Body of pancreas (tissue), 4 donors: ENCODE measurements around the gene GRPEL2. TPM values are rescaled to one million over a fixed set of nuclear protein-coding genes. Genes with fewer than 3 reads are reported as not detected.

Experiments
- ATAC-seq: fragments of 150-250 bp; one replicate; pipeline ENCODE4 v1.9.1; 2016
- DNase-seq, 4 donors: peaks; one replicate each; pipeline ENCODE4 v3.0.0-alpha.2; 2019
- H3K27ac ChIP-seq, 4 donors: fragments of 200-600 bp; sonication (generic); 1 replicate in 3 of 4; 2 replicates in 1 of 4; pipeline versions ENCODE4 v1.5.1 to v1.6.1; 2016 to 2019; ENCODE audit warnings: mild to moderate bottlenecking in 1 of 4, mixed read lengths in 1 of 4, moderate library complexity in 1 of 4
- H3K27me3 ChIP-seq, 2 donors: fragments of 200-600 bp; sonication (generic); one replicate each; pipeline ENCODE4 v1.6.0; 2016; ENCODE audit warnings: mild to moderate bottlenecking in 1 of 2
- H3K36me3 ChIP-seq, 2 donors: fragments of 200-600 bp; sonication (generic); replicated peaks in 1 of 2; 2 replicates each; pipeline ENCODE4 v1.5.1; 2016; ENCODE audit warnings: low read depth in 2 of 2; ENCODE audit not compliant: insufficient read depth in 1 of 2
- H3K4me1 ChIP-seq: fragments of 200-600 bp; sonication (generic); one replicate; pipeline ENCODE4 v1.6.0; 2016
- H3K4me3 ChIP-seq, 2 donors: fragments of 200-600 bp; sonication (generic); 1 replicate in 1 of 2; 2 replicates in 1 of 2; pipeline ENCODE4 v1.5.1; 2016 to 2019
- H3K9me3 ChIP-seq, 3 donors: fragments of 200-600 bp; sonication (generic); 1 replicate in 2 of 3; 2 replicates in 1 of 3; pipeline ENCODE4 v1.5.1; 2016
- CTCF ChIP-seq, 7 experiments: fragments of 450-650 bp in 4 of 7; fragments of 200-600 bp in 3 of 7; sonication (generic) in 3 of 7; IDR thresholded peaks; one replicate each; pipeline ENCODE4 v1.5.1; 2016 to 2019; ENCODE audit warnings: antibody characterized with exemption in 7 of 7
- POLR2A ChIP-seq, 3 donors: fragments of 450-650 bp; IDR thresholded peaks; one replicate each; pipeline ENCODE4 v1.6.1; 2016; ENCODE audit warnings: antibody characterized with exemption in 3 of 3, mild to moderate bottlenecking in 2 of 3
- WGBS, 2 donors: methylation state at CpG; one replicate each; pipeline ENCODE4 v1.1.5; 2017; 5-methylcytosine and 5-hydroxymethylcytosine counted together
- intact Hi-C: fragments of 100-400 bp; cut with DNase I; formaldehyde crosslinking; loops from one replicate; pipeline ENCODE4 v1.15.1; 2023
- total RNA-seq, 2 donors: library from RNA; depleted of rRNA; stranded (reverse); fragments of >200 nt; gene quantifications; one replicate each; pipeline ENCODE4 v1.1.0, GENCODE V29; 2016

Gene GRPEL2
- total RNA-seq, 2 donors from 2014 or later = 4.9 to 10.6 TPM

DNA sequence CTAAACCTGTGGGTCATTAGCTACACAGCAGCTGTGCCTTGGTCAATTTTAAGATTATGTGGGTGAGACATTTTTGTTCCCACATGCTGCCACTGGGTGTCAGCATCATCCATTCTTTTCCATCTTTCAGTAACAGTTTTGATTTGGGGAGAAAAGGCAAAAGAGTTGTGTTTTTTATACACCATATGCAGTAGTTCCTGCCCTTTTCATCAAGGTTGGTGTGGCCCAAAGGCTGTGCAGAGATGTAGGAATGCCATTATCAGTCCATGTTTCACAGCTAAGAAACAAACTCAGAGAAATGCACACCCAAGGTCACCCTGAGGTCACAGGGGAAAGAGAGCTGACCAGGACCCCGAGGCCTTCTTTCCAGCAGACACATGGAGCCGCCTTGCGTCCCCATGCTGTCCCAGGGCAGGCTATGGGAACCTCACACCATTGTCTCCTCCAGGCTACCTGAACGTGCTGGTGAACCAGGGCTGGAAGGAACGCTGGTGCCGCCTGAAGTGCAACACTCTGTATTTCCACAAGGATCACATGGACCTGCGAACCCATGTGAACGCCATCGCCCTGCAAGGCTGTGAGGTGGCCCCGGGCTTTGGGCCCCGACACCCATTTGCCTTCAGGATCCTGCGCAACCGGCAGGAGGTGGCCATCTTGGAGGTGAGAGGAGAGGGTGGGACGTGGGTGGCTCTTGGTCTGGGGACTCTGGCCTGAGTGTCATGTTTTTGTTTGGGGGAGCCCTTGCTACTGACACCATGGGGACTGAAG is 27.8 kb upstream of the GRPEL2 start:
- Histone ChIP-seq H3K4me3 (no peak overlapping the region), H3K9me3 (no peaks in the 10 kb centered on the region), H3K36me3 (no peaks in the 10 kb centered on the region), H3K27me3 (no peaks in the 10 kb centered on the region), H3K4me1 (peaks cover 16% of the 10 kb centered on the region), H3K27ac (no peak overlapping the region)
- 59 to 71% methylated on average over 10 to 14 of the region's 14 CpGs for WGBS, 2 donors
- ATAC-seq = peak; percentile 45
- TF ChIP-seq CTCF (IDR thresholded peaks at IDR 0.05) (peak; percentile 20 to 77 (median 70)), POLR2A (IDR thresholded peaks at IDR 0.05) (no peak)
- peak in 3 of 4 donors; percentile 32 to 48 (median 34) for DNase-seq
- intact Hi-C loops = no loop called here

DNA sequence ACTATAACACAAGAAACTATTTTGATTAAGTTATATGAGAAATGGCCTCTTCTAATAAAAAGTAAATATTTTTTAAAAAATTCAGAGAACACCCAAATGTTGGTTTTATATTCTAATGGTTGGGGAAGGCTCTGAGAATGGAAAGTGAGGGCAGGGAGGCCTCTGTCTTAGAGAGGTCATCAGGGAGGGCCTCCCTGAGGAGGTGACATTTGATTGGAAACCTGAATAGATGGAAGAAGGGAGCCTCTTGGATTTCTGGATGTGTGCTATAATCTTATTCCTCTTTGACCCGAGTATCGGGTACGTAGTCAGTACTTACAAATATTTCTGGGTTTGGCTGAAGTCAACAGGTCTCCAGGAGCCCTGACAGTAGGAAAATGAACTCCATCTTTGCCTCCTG is 26.1 kb upstream of the GRPEL2 start:
- Histone ChIP-seq H3K27me3 (no peaks in the 10 kb centered on the region), H3K27ac (no peak overlapping the region), H3K36me3 (no peaks in the 10 kb centered on the region), H3K9me3 (no peaks in the 10 kb centered on the region), H3K4me1 (peaks cover 16% of the 10 kb centered on the region), H3K4me3 (no peak overlapping the region)
- TF ChIP-seq CTCF (IDR thresholded peaks at IDR 0.05) (no peak), POLR2A (IDR thresholded peaks at IDR 0.05) (no peak)
- ATAC-seq (no peak), DNase-seq (no peak)
- intact Hi-C loops = no loop called here
- 85 to 93% methylated on average over 3 of the region's 3 CpGs for WGBS, 2 donors

DNA sequence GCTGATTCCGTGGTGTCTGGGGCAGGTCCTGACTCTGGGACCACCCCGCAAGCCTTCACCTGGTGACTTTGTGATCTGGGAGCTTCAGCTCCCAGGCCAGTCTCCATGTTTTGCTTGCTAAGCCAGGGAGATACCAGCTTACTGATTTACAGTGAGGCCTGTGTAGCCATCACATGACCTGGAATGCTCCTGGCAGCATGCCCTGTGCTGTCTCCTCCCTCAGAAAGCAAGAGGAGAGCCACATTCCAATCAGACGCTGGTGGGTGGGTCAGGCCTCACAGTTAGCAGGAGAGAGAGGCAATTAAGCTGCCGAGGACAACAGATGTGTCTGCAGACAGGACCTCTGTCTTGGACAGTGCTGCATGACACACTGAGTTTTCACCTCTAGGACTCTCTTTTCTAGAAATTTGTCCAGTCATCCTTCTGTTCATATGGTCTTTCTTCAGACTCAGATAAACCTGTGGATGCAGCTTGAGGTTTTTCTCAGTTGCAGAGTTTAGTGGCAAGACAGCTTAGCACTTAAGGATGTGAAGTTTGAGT is 24.4 kb upstream of the GRPEL2 start:
- peak overlapping the region; percentile 62 to 77 (median 70) for H3K27ac ChIP-seq
- peak; percentile 88 to 95 (median 94) for DNase-seq
- H3K4me1 ChIP-seq = peaks cover 16% of the 10 kb centered on the region
- H3K36me3 ChIP-seq = no peaks in the 10 kb centered on the region
- no peaks in the 10 kb centered on the region for H3K9me3 ChIP-seq
- H3K27me3 ChIP-seq = no peaks in the 10 kb centered on the region
- TF ChIP-seq CTCF (IDR thresholded peaks at IDR 0.05) (no peak), POLR2A (IDR thresholded peaks at IDR 0.05) (peak in 2 of 3 donors; percentile 23 to 43)
- intact Hi-C loops = no loop called here
- ATAC-seq = peak; percentile 94
- 15 to 27% methylated on average over 4 of the region's 4 CpGs for WGBS, 2 donors
- H3K4me3 ChIP-seq = no peak overlapping the region

DNA sequence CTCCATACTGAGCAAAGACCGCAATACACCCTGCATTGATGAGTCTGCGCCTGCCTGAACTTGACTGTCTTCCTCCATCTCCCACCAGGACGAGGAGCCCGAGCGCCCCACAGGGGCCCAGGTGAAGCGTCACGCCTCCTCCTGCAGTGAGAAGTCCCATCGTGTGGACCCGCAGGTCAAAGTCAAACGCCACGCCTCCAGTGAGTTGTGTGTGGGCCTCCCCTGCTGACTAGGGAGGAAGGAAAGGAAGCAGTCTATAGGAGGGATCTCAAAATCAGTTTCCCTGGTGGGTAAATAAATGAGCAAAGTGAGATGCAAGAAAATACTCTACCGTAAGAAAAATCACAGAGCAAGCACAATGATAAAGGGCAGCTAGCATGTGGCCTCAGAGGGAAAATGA is 22.8 kb upstream of the GRPEL2 start:
- Histone ChIP-seq H3K4me1 (peaks cover 14% of the 10 kb centered on the region), H3K9me3 (no peaks in the 10 kb centered on the region), H3K27ac (no peak overlapping the region), H3K4me3 (no peak overlapping the region), H3K27me3 (no peaks in the 10 kb centered on the region), H3K36me3 (no peaks in the 10 kb centered on the region)
- intact Hi-C loops = no loop called here
- 73 to 85% methylated on average over 12 of the region's 12 CpGs for WGBS, 2 donors
- TF ChIP-seq POLR2A (IDR thresholded peaks at IDR 0.05) = no peak
- no peak for TF ChIP-seq CTCF (IDR thresholded peaks at IDR 0.05)
- ATAC-seq = no peak
- no peak for DNase-seq

GRCh38 chr5:149323210-149323609 is 22.1 kb upstream of the GRPEL2 start:
- H3K27ac ChIP-seq = no peak overlapping the region
- no peaks in the 10 kb centered on the region for H3K36me3 ChIP-seq
- H3K9me3 ChIP-seq = no peaks in the 10 kb centered on the region
- H3K27me3 ChIP-seq = no peaks in the 10 kb centered on the region
- H3K4me3 ChIP-seq = no peak overlapping the region
- intact Hi-C loops = no loop called here
- H3K4me1 ChIP-seq = peaks cover 13% of the 10 kb centered on the region
- no peak for TF ChIP-seq POLR2A (IDR thresholded peaks at IDR 0.05)
- no peak for TF ChIP-seq CTCF (IDR thresholded peaks at IDR 0.05)
- DNase-seq (no peak), ATAC-seq (no peak)
